Mucosa of stomach (tissue), 1 donor: ENCODE results near the gene EREG.
"Not testable (repeated sequence)": the region's sequence is repeated elsewhere in the genome, so short reads cannot be mapped to it uniquely, and the experiment has no call there.

Experiments
- H3K27me3 ChIP-seq: one replicate; pipeline ENCODE4 v1.7.0; 2013; ENCODE audit warnings: mild to moderate bottlenecking, low read length; ENCODE audit not compliant: control insufficient read depth, insufficient read depth
- H3K36me3 ChIP-seq: one replicate; pipeline ENCODE4 v1.7.0; 2013; ENCODE audit warnings: low read length; ENCODE audit not compliant: control insufficient read depth, insufficient read depth
- H3K4me1 ChIP-seq: one replicate; pipeline ENCODE4 v1.7.0; 2013; ENCODE audit warnings: mild to moderate bottlenecking, low read length; ENCODE audit not compliant: control insufficient read depth, insufficient read depth
- H3K4me3 ChIP-seq: one replicate; pipeline ENCODE4 v1.7.0; 2013; ENCODE audit warnings: low read length
- H3K9ac ChIP-seq: one replicate; pipeline ENCODE4 v1.7.0; 2013; ENCODE audit warnings: mild to moderate bottlenecking, low read length, moderate library complexity
- H3K9me3 ChIP-seq: one replicate; pipeline ENCODE4 v1.7.0; 2013; ENCODE audit warnings: mild to moderate bottlenecking, low read length, moderate library complexity; ENCODE audit not compliant: control insufficient read depth
- donor health status: Pancreatic carcinoma.

Gene EREG

DNA sequence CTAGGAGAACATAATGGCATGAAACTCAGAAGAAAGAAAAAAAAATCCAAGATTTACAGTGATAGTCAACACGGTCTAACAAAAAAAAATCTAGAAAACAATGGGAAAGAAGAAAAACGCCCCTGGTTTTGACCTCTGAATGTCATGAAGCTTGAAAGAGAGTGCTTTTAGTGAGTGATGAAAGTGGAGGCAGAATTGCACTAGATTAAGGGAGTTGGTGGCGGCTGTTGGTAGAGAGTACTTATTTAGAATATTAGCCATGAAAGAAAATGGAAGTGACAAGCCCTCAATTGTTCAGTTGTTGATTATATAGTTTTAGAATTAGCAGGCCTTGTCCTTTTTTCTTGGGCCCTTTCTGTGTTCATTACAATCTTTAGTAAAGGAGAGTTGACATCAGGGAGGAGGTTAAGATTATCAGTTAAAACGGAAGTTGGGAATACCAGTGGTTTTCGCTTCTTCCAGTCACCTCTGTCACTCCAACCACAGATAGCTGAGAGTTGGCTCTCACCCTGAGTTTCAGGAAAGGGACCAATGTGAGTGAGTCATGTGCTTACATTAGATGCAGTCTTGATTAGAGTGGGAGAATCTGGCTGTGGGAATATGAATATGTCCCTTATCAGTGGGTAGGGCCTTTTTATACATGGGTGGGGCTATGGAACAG, 29.7 kb downstream of the EREG start:
- H3K36me3 ChIP-seq: no peaks in the 10 kb centered on the region
- no peak overlapping the region for H3K9ac ChIP-seq
- no peak overlapping the region for H3K4me3 ChIP-seq
- peaks cover 21% of the 10 kb centered on the region for H3K4me1 ChIP-seq
- H3K27me3 ChIP-seq: no peaks in the 10 kb centered on the region
- H3K9me3 ChIP-seq: no peaks in the 10 kb centered on the region

DNA sequence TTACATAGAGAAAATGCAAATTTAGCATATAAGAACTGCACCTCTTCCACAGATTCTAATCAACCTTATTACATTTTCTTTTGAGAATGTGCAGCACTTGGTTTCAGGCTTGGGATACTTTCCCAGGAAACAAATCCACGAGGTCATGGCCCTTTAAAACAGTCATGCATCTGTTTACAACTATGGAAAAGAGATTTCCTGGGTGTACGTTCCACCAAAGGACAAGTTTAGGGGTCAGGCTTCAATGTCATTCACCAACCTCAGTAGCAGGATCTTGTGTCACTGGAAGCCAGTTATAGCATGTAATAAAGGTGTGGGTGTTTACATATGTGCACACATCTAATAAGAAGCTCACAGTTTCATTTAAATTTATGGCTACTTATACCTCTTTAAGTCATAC, 30.7 kb downstream of the EREG start:
- peaks cover 21% of the 10 kb centered on the region for H3K4me1 ChIP-seq
- no peak overlapping the region for H3K9ac ChIP-seq
- H3K4me3 ChIP-seq: no peak overlapping the region
- H3K9me3 ChIP-seq: no peaks in the 10 kb centered on the region
- no peaks in the 10 kb centered on the region for H3K27me3 ChIP-seq
- no peaks in the 10 kb centered on the region for H3K36me3 ChIP-seq

DNA sequence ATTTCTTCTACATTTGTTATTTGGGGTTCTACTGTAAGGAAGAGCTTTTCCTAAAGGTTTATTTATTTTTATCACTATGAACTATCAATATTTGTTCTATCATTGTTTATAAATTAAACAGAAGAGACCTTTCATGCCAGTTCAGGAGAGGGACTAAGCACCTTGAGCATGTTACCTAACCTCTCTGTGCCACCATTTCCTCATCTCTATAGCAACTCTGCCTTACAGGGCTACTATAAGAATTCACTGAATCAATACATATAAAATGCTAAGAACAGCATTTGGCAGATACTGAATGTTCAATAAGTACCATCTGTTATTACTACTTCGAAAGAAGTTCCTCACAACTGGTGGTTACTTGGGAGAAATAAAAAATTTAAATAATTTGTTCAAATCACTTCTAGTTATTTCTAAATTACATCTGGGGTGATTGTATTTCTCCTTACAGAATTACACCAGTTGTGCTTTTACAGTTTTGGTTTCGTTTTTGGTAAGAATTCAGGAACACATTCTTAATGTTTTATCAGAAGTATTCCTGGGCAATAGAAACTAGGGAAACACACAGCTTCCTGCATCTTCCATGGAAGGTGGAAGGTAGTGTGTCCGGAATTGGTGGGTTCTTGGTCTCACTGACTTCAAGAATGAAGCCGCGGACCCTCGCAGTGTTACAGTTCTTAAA, 32.9 kb downstream of the EREG start:
- peaks cover 21% of the 10 kb centered on the region for H3K4me1 ChIP-seq
- H3K4me3 ChIP-seq: peak overlapping the region; percentile 1
- H3K9ac ChIP-seq: peak overlapping the region; percentile 48

DNA sequence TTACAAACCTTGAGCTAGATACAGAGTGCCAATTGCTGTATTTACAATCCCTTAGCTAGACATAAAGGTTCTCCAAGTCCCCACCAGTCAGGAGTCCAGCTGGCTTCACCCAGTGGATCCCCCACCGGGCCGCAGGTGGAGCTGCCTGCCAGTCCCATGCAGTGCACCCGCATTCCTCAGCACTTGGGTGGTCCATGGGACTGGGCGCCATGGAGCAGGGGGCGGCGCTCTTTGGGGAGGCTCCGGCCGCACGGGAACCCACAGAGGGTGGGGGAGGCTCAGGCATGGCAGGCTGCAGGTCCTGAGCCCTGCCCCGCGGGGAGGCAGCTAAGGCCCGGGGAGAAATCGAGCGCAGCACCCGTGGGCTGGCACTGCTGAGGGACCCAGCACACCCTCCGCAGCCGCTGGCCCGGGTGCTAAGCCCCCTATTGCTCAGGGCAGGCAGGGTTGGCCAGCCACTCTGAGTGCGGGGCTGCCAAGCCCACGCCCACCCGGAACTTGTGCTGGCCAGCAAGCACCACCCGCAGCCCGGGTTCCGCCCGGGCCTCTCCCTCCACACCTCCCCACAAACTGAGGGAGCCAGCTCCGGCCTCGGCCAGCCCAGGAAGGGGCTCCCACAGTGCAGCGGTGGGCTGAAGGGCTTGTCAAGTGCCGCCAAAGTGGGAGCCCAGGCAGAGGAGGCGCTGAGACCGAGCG, 34.1 kb downstream of the EREG start:
- H3K36me3 ChIP-seq, H3K9ac ChIP-seq, H3K4me3 ChIP-seq, H3K9me3 ChIP-seq, H3K27me3 ChIP-seq: not testable (repeated sequence)
- H3K4me1 ChIP-seq: peaks cover 21% of the 10 kb centered on the region

More for the DNA sequence above, 32.9 kb downstream of the EREG start:
- H3K27me3 ChIP-seq: no peaks in the 10 kb centered on the region
- no peaks in the 10 kb centered on the region for H3K36me3 ChIP-seq
- H3K9me3 ChIP-seq: no peaks in the 10 kb centered on the region

DNA sequence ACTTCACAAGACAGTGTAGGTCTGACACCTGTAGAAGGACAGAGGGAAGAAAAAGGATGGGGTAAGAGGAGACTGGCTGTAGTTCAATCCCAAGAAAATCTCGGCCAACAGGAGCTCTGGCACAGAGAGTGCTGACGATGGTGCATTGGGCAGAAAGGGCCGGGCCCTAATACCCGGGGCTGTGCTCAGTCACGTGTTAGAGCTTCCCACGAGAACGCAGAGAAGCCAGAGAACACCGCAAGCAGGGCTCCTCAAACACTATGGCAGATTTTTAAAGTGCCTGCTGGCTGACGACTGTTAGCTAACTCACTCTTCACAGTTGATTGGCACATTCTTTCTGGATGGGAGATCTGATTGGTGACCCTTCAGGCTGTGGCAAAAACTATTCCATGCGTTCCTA, 35.5 kb downstream of the EREG start:
- no peaks in the 10 kb centered on the region for H3K36me3 ChIP-seq
- peaks cover 10% of the 10 kb centered on the region for H3K4me1 ChIP-seq
- no peak overlapping the region for H3K4me3 ChIP-seq
- no peaks in the 10 kb centered on the region for H3K9me3 ChIP-seq
- no peaks in the 10 kb centered on the region for H3K27me3 ChIP-seq
- H3K9ac ChIP-seq: no peak overlapping the region

DNA sequence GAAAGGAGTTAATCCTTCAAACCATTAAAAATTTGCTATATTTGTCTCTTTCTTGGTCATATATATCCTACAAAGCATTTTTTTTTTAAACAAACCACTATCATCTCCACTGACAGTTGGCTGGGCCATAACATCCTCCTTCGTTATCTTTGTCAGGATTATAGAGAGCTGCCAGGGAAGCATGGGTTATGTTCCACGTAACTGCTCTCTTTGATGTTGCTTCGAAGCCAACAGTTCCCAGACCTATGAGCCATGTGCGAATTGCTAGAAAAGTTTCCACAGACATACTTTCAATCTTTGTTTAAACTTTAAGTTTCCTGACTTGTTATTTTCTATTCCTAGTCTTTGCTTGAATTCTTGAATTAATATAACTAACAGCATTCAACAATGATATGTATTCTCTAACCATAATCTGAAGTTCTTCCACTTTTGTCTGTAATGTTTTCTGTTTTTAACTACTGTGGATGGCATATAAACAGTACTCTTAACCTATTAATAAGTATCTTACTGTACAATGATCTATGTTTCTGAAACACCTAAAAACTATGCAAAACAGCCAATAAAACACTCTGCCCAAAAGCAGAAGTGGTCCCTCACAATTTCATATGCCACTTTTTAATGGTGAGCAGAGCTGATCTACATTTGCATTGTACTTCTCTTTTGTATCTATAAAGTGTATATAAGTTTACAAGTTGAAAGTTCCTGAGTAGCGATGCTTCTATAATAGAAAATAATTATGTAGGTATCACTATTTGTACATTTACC, 37.9 kb downstream of the EREG start:
- Histone ChIP-seq H3K36me3 (no peaks in the 10 kb centered on the region), H3K9me3 (no peaks in the 10 kb centered on the region), H3K27me3 (no peaks in the 10 kb centered on the region), H3K4me3 (no peak overlapping the region), H3K4me1 (peaks cover 5% of the 10 kb centered on the region), H3K9ac (no peak overlapping the region)

DNA sequence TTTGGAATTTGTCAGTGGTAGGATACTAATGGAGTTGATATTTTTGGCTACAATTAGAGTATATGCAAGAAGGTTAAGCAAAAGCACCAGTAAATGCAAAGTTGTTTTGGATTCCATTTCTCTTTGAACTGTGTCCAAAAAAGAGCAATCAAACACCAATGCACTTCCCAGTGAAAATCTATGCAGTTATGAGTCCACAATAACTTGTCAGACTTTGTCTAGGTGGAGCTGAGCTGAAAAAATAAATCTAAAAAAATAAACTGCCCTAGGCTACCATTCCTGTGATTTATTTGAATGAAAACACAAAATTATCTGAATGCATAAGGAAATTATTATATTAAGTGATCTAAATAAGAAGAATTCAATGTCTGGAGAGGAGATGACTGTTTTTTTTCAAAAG, 42.9 kb downstream of the EREG start:
- no peak overlapping the region for H3K4me3 ChIP-seq
- no peaks in the 10 kb centered on the region for H3K9me3 ChIP-seq
- no peak overlapping the region for H3K9ac ChIP-seq

DNA sequence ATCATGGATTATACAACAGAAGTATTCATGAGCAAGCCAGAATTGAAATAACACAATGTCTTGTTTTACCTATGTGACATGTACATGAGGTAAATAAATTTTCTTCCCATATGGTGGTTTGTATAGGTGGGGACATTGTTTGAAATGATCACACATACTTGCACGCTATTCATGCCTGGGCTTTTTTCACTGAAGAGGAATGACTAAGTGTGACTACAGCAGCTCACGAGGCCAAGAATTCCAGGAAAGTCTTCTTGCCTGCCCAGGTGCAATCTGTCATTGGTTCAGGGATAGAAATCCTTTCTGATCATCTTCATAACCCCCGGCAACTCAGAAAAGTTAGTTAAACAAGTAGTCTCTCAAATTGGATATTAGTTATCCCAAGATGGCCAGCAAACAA, 43.7 kb downstream of the EREG start:
- Histone ChIP-seq H3K27me3 (no peaks in the 10 kb centered on the region), H3K9ac (no peak overlapping the region), H3K4me3 (no peak overlapping the region), H3K9me3 (no peaks in the 10 kb centered on the region), H3K36me3 (no peaks in the 10 kb centered on the region), H3K4me1 (no peaks in the 10 kb centered on the region)

More for the DNA sequence above, 42.9 kb downstream of the EREG start:
- no peaks in the 10 kb centered on the region for H3K36me3 ChIP-seq
- no peaks in the 10 kb centered on the region for H3K4me1 ChIP-seq
- no peaks in the 10 kb centered on the region for H3K27me3 ChIP-seq

DNA sequence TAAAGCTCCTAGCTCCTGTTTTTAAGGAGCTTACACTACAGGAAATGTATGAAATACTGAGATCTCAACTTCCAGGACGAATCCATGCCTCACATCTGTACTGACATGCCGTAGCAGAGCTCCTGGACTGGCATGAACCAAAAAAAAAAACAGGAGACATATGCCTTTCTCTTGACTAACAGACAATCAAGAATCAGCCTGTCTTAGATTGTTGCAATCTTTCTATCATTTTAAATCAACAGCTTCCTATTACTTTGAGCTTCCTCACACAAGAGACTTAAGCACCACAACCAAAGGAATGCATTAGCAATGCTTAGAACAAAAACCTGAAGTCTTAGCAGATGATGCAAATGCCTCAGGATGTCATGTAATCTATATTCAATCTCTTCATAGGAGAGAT, 45.3 kb downstream of the EREG start:
- Histone ChIP-seq H3K27me3 (no peaks in the 10 kb centered on the region), H3K4me3 (no peak overlapping the region), H3K9ac (no peak overlapping the region), H3K36me3 (no peaks in the 10 kb centered on the region), H3K9me3 (no peaks in the 10 kb centered on the region), H3K4me1 (no peaks in the 10 kb centered on the region)

DNA sequence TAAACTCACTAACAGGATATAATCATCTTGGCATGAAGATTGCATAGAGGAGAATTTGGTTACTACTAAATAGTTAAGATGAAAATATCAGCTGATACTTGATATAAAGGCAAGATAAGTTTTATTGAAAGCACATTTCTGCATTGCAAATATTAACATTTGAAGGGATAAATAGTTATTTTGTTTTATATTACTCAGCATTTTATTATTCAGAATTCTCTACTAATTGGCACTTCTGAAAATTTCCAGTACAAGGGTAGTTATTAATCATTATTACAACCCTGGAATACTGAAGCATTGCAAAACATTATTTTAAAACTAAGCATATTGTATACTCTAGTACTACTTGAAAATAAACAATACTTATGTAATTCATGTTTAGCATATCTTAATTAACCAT, 47.3 kb downstream of the EREG start:
- H3K36me3 ChIP-seq: no peaks in the 10 kb centered on the region
- H3K4me1 ChIP-seq: no peaks in the 10 kb centered on the region
- H3K9ac ChIP-seq: no peak overlapping the region
- no peaks in the 10 kb centered on the region for H3K9me3 ChIP-seq
- H3K27me3 ChIP-seq: no peaks in the 10 kb centered on the region
- H3K4me3 ChIP-seq: no peak overlapping the region

DNA sequence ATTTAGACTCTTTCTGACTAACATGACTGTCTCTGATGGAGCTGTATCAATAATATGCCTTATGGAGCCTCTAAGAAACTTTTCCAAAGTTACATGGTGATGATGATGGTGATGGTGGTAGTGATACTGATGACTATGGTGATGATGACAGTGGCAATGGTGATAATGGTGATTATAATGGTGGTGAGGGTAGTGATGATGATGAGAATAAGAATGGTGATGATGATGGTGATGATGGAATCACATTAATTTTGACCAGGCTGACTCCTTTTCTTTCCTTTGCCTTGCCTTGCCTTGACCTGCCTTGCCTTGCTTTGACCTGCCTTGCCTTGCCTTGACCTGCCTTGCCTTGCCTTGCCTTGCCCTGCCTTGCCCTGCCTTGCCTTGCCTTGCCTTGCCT, 48.3 kb downstream of the EREG start:
- no peaks in the 10 kb centered on the region for H3K27me3 ChIP-seq
- no peak overlapping the region for H3K9ac ChIP-seq
- H3K9me3 ChIP-seq: no peaks in the 10 kb centered on the region
- H3K4me1 ChIP-seq: no peaks in the 10 kb centered on the region
- H3K36me3 ChIP-seq: no peaks in the 10 kb centered on the region
- no peak overlapping the region for H3K4me3 ChIP-seq
